ENCODE data around the gene PASD1. TPM values are rescaled to one million over a fixed set of nuclear protein-coding genes. Genes with fewer than 3 reads are reported as not detected.
A peak's percentile ranks its signal among the peaks of the same experiment; 100 is the strongest.

PASD1 gene
- polyA plus RNA-seq, 1 of the 3 experiments (the other 2 are of a cell fraction): 0.03 TPM

- Histone ChIP-seq H3K27me3 (ENCODE audit: insufficient read depth) (peaks cover 39% of the 10 kb centered on the region), H3K27ac (ENCODE audit: low read depth in 2 of 2, low read length in 1 of 2) (no peak overlapping the region), H3K9me3 (no peaks in the 10 kb centered on the region), H3K9me2 (no peaks in the 10 kb centered on the region), H3K4me1 (ENCODE audit: control insufficient read depth in 1 of 2, insufficient read depth in 2 of 2, low read depth in 1 of 2, low read length in 1 of 2) (no peaks in the 10 kb centered on the region), H3K9ac (no peak overlapping the region), H3K4me2 (no peak overlapping the region), H3K79me2 (ENCODE audit: insufficient read depth) (no peaks in the 10 kb centered on the region), H3F3A (replicated peaks; ENCODE audit: insufficient read depth) (no peaks in the 10 kb centered on the region), H4K20me1 (ENCODE audit: insufficient read depth) (no peaks in the 10 kb centered on the region), H3K36me3 (replicated peaks in 1 of 2; ENCODE audit: control insufficient read depth in 1 of 2, insufficient read depth in 2 of 2, low read length in 1 of 2) (no peaks in the 10 kb centered on the region), H3K4me3 (ENCODE audit: low read depth in 2 of 2, low read length in 1 of 2) (no peak overlapping the region), H2AFZ (ENCODE audit: low read depth) (no peak overlapping the region)
- peak; percentile 41 for TF ChIP-seq RAD21 (IDR thresholded peaks at IDR 0.05; ENCODE audit: low read length)
- no peak for TF ChIP-seq GABPA (IDR thresholded peaks at IDR 0.05; ENCODE audit: low read depth)
- TF ChIP-seq SMC3 (IDR thresholded peaks at IDR 0.05; ENCODE audit: low read depth, low read length): peak; percentile 62
- peak; percentile 55 for TF ChIP-seq CTCF (IDR thresholded peaks at IDR 0.05)
- peak; percentile 58 for DNase-seq
- 25% methylated on average over 23 of the region's 24 CpGs for WGBS (ENCODE audit: low lambda C conversion rate)
- ChIA-PET CTCF (interaction anchor here (0.6 to 2.2 kb wide), 5 partner anchors 9 to 910 kb away, joined by 3 to 15 read pairs (median 3); no protein-coding TSS in a partner anchor), POLR2A (no interaction called here)
These were observed 158.9 kb downstream of the PASD1 start for GRCh38 chrX:151722241-151722846.

- no peaks in the 10 kb centered on the region for H3K36me3 ChIP-seq (replicated peaks in 1 of 2; ENCODE audit: control insufficient read depth in 1 of 2, insufficient read depth in 2 of 2, low read length in 1 of 2)
- H2AFZ ChIP-seq (ENCODE audit: low read depth): no peak overlapping the region
- WGBS (ENCODE audit: low lambda C conversion rate): 10% methylated on average over 3 of the region's 7 CpGs
- no peaks in the 10 kb centered on the region for H4K20me1 ChIP-seq (ENCODE audit: insufficient read depth)
- no peak overlapping the region for H3K4me3 ChIP-seq (ENCODE audit: low read depth in 2 of 2, low read length in 1 of 2)
- H3K79me2 ChIP-seq (ENCODE audit: insufficient read depth): no peaks in the 10 kb centered on the region
- no peaks in the 10 kb centered on the region for H3K9me2 ChIP-seq
- no peak overlapping the region for H3K9ac ChIP-seq
- ChIA-PET CTCF (interaction anchor here (0.6 to 2.2 kb wide), 4 partner anchors 9 to 1084 kb away, joined by 3 to 15 read pairs (median 3); no protein-coding TSS in a partner anchor), POLR2A (no interaction called here)
- DNase-seq: no peak
- H3K27me3 ChIP-seq (ENCODE audit: insufficient read depth): peaks cover 34% of the 10 kb centered on the region
- H3K9me3 ChIP-seq: no peaks in the 10 kb centered on the region
- no peaks in the 10 kb centered on the region for H3K4me1 ChIP-seq (ENCODE audit: control insufficient read depth in 1 of 2, insufficient read depth in 2 of 2, low read depth in 1 of 2, low read length in 1 of 2)
- H3K4me2 ChIP-seq: no peak overlapping the region
- H3K27ac ChIP-seq (ENCODE audit: low read depth in 2 of 2, low read length in 1 of 2): no peak overlapping the region
- no peaks in the 10 kb centered on the region for H3F3A ChIP-seq (replicated peaks; ENCODE audit: insufficient read depth)
- TF ChIP-seq CTCF (IDR thresholded peaks at IDR 0.05): no peak
- no peak for TF ChIP-seq REST (IDR thresholded peaks at IDR 0.05; ENCODE audit: low read depth, low read length)
- TF ChIP-seq ZBTB33 (IDR thresholded peaks at IDR 0.05; ENCODE audit: borderline replicate concordance, low read depth): no peak
- TF ChIP-seq EP300 (IDR thresholded peaks at IDR 0.05; ENCODE audit: borderline replicate concordance in 1 of 2, low read depth in 1 of 2, low read length in 1 of 2): no peak
- TF ChIP-seq USF2 (IDR thresholded peaks at IDR 0.05; ENCODE audit: borderline replicate concordance, low read depth, low read length): no peak
- no peak for TF ChIP-seq POLR2AphosphoS5 (IDR thresholded peaks at IDR 0.05; ENCODE audit: low read depth, low read length)
- no peak for TF ChIP-seq PBX3 (IDR thresholded peaks at IDR 0.05)
- no peak for TF ChIP-seq RXRA (IDR thresholded peaks at IDR 0.05; ENCODE audit: borderline replicate concordance, low read depth)
- TF ChIP-seq TAF1 (IDR thresholded peaks at IDR 0.05; ENCODE audit: borderline replicate concordance, low read depth, low read length): no peak
These were observed 159.8 kb downstream of the PASD1 start for GRCh38 chrX:151723156-151723760.

All from SK-N-SH (cell line).